CD4-positive, alpha-beta T cell treated with Interleukin-4 for 1 hour (primary cell): ENCODE results near the gene CRAT.

Source experiments
- DNase-seq, 2 donors: peaks; one replicate each; pipeline ENCODE4 v3.0.0-alpha.2; 2020 to 2022

Gene CRAT

DNA sequence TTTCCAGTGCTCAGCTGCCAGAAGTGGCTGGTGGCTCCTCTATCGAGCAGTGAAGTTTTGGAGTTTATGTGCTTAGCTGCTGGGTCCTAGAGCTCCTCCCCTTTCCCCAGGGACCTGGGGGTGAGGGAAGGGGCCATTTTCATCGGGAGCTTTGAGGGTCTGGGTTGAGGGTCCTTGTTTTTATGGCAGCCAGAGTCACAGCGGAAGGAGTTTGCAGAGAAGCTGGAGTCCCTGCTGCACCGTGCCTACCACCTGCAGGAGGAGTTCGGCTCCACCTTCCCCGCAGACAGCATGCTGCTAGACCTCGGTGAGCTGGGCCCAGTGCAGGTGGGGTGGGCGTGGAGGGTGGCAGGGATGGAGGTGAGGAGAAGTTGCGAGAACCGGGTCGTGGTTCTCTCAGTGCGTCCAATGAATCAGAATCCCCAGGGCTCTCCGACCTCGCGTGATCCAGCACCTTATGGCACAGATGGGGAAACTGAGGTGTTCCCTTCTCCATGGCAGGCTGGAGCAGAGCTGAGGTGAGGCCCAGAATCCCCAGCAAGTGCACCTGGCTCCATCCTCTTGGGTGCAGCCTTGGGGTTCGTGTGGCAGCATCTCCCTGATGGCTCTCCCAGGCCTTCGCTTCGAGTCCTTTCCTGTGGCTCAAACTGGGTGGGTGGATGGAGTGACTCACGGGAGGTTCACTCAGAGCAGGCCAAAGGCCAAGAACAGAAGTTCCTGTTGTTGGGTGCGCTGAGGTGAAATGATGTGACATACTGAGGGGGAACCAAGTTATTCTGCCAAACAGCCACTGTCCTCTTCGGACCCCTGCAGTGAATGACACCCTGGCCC, 51.4 kb downstream of the CRAT start:
- DNase-seq: no peak

DNA sequence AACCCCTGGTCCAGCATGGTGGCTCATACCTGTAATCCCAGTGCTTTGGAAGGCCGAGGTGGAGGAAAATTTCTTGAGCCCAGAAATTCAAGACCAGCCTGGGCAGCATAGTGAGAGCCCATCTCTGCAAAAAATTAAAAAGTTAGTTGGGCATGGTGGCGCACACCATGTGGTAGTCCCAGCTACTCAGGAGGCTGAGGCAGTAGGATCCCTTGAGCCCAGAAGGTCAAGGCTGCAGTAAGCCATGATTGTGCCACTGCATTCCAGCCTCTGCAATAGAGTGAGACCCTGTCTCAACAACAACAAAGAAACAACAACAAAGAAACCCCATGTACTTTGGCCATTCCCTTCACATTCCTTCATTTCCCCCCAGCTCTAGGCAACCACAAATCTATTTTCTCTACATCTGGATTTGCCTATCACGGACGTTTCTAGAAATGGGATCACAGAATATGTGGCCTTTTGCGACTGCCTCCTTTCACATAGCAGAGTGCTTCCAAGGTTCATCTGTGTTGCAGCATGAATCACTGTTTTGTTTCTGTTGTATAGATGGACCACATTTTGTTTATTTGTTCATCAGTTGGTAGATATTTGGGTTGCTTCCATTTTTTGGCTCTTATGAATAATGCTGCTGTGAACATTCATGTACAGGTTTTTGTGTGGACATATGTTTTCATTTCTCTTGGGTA, 56.3 kb downstream of the CRAT start:
- no peak for DNase-seq

GRCh38 chr9:129053020-129053419, 57.6 kb downstream of the CRAT start:
- no peak for DNase-seq

DNA sequence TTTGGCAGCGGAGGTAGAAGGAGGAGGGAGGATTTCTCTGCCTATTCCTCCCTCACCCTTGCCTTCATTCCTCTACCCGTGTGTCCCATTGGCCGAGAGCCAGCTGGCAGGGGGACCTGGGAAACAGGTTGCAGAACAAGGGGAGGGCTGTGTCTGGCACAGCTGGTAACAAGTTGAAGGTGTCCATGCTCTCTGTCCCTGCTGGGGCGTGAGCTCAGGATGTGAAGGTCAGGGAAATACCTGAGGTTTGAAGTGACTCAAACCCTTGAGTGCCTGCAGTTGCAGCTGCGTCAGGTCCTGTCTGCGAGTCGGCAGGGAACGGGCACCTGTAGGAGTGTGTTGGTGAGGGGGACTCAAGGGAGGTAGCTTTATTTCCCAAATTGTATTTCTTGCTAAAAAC, 58.0 kb downstream of the CRAT start:
- DNase-seq: no peak
